Endothelial cell of umbilical vein (primary cell): Measurements from ENCODE around the gene CNTLN. TPM values are rescaled to one million over a fixed set of nuclear protein-coding genes. Genes with fewer than 3 reads are reported as not detected.

Source experiments
- BruUV-seq: library from RNA; stranded (reverse); fragments of 400-500 nt; replicated peaks from 2 replicates; lab custom pipeline; 2021; lab: Mats Ljungman, UMichigan
- CTCF ChIA-PET: fragments of 300-600, 350-600 bp; sonication (Branson Sonifier 250); formaldehyde crosslinking; loops from one replicate; lab custom pipeline; 2021; ENCODE audit warnings: antibody characterized with exemption, inconsistent platforms; lab: Charles Lee
- POLR2A ChIA-PET: fragments of 300-600, 350-600 bp; sonication (Branson Sonifier 250); formaldehyde crosslinking; loops from one replicate; lab custom pipeline; 2021; ENCODE audit warnings: antibody characterized with exemption, inconsistent platforms; lab: Charles Lee
- DNase-seq: peaks from one replicate; pipeline ENCODE4 v3.0.0-alpha.2; 2011; ENCODE audit warnings: low read depth, low spot score
- FAIRE-seq: peaks from 2 replicates; lab custom pipeline; 2011; peaks lifted over from hg19 to GRCh38; lab: Jason Lieb, UNC
- H2AFZ ChIP-seq: 2 replicates; pipeline ENCODE4 v1.6.0; 2012; ENCODE audit warnings: low read depth, low read length, control low read depth, inconsistent platforms
- H3K27ac ChIP-seq: 2 replicates; pipeline ENCODE4 v1.5.1; 2011; ENCODE audit warnings: low read depth, mild to moderate bottlenecking, control low read depth, low read length, moderate library complexity; ENCODE audit not compliant: insufficient read depth
- H3K27me3 ChIP-seq, 2 experiments: 2 replicates each; pipeline versions ENCODE4 v1.6.0 to v1.6.1; 2011; ENCODE audit warnings: low read length in 2 of 2, mixed read lengths in 1 of 2; ENCODE audit not compliant: control insufficient read depth in 2 of 2, insufficient read depth in 2 of 2
- H3K36me3 ChIP-seq, 2 experiments: 2 replicates in 1 of 2; 3 replicates in 1 of 2; pipeline ENCODE4 v1.5.1; 2011; ENCODE audit warnings: low read length in 2 of 2, mild to moderate bottlenecking in 1 of 2, moderate library complexity in 1 of 2; ENCODE audit not compliant: control insufficient read depth in 2 of 2, insufficient read depth in 2 of 2; ENCODE audit errors: extremely low read depth in 1 of 2
- H3K4me1 ChIP-seq: 3 replicates; pipeline ENCODE4 v1.5.1; 2011; ENCODE audit warnings: mild to moderate bottlenecking, low read length; ENCODE audit not compliant: control insufficient read depth, insufficient read depth; ENCODE audit errors: extremely low read depth
- H3K4me2 ChIP-seq: 2 replicates; pipeline ENCODE4 v1.6.1; 2011; ENCODE audit warnings: low read length, control low read depth, mixed read lengths; ENCODE audit not compliant: insufficient read depth
- H3K4me3 ChIP-seq, 3 experiments: fragments of 200-600 bp in 1 of 3; sonication (generic), shearing (Covaris generic) in 1 of 3; replicated peaks in 1 of 3; 2 replicates each; pipeline ENCODE4 v1.5.1; 2011 to 2016; ENCODE audit warnings: control low read depth in 3 of 3, low read length in 3 of 3, mild to moderate bottlenecking in 2 of 3, inconsistent platforms in 1 of 3, low read depth in 1 of 3, moderate library complexity in 1 of 3; ENCODE audit not compliant: insufficient read depth in 1 of 3
- H3K79me2 ChIP-seq: 2 replicates; pipeline ENCODE4 v1.6.0; 2012; ENCODE audit warnings: low read length, inconsistent platforms; ENCODE audit not compliant: control insufficient read depth, insufficient read depth
- H3K9ac ChIP-seq: replicated peaks from 2 replicates; pipeline ENCODE3; 2011; ENCODE audit warnings: low read length, control low read depth; ENCODE audit not compliant: insufficient read depth; ENCODE audit errors: extremely low read depth
- H3K9me1 ChIP-seq: replicated peaks from 3 replicates; pipeline ENCODE4 v1.6.0; 2011; ENCODE audit warnings: mild to moderate bottlenecking, low read length; ENCODE audit not compliant: control insufficient read depth, insufficient read depth; ENCODE audit errors: extremely low read depth
- H3K9me3 ChIP-seq: replicated peaks from 2 replicates; pipeline ENCODE4 v1.5.1; 2012; ENCODE audit warnings: low read length, inconsistent platforms; ENCODE audit not compliant: control insufficient read depth, insufficient read depth
- H4K20me1 ChIP-seq: replicated peaks from 2 replicates; pipeline ENCODE3; 2011; ENCODE audit warnings: mild to moderate bottlenecking, low read length; ENCODE audit not compliant: control insufficient read depth, insufficient read depth; ENCODE audit errors: extremely low read depth
- POLR2AphosphoS5 ChIP-seq: IDR thresholded peaks from 2 replicates; pipeline ENCODE4 v1.6.1; 2012; ENCODE audit warnings: low read depth, mild to moderate bottlenecking, control low read depth, low read length, moderate library complexity; ENCODE audit not compliant: insufficient read depth
- dilution Hi-C: fragments of 300-500 bp; cut with MboI; formaldehyde crosslinking; loops from one replicate; pipeline ENCODE4 v1.15.0; 2019; ENCODE audit warnings: low sequenced_read_pairs; ENCODE audit not compliant: extremely low pct_ligation_motif_present
- intact Hi-C: fragments of 100-400 bp; cut with micrococcal nuclease; formaldehyde crosslinking; loops from one replicate; pipeline ENCODE4 v1.10.0; 2022
- polyA plus RNA-seq, 4 experiments: library from polyadenylated mRNA; depleted of rRNA in 3 of 4; stranded (reverse) in 3 of 4; unstranded in 1 of 4; fragments of >200 nt; gene quantifications; 2 replicates each; pipeline versions ENCODE4 v1.2.1 to v1.2.3, GENCODE V29; 2011 to 2012; ENCODE audit warnings: missing spikeins in 1 of 4
- total RNA-seq: library from RNA; stranded (reverse); gene quantifications from 2 replicates; pipeline ENCODE4 v1.2.3, GENCODE V29; 2021
- TF ChIP-seq, protein P1 (sequence below), 2 donors: IDR thresholded peaks; 1 replicate in 1 of 2; 2 replicates in 1 of 2; pipeline ENCODE4 v1.5.1; 2011; ENCODE audit warnings: low read length in 2 of 2, mild to moderate bottlenecking in 2 of 2, moderate library complexity in 2 of 2, control low read depth in 1 of 2, inconsistent platforms in 1 of 2, low read depth in 1 of 2; ENCODE audit not compliant: insufficient read depth in 1 of 2; ENCODE audit errors: extremely low read depth in 1 of 2

Gene CNTLN
- total and polyA plus RNA-seq, 2 donors (not counting 3 experiments of a cell fraction or from before 2014, with no cell fraction given) = 3.5 to 15.8 TPM

DNA sequence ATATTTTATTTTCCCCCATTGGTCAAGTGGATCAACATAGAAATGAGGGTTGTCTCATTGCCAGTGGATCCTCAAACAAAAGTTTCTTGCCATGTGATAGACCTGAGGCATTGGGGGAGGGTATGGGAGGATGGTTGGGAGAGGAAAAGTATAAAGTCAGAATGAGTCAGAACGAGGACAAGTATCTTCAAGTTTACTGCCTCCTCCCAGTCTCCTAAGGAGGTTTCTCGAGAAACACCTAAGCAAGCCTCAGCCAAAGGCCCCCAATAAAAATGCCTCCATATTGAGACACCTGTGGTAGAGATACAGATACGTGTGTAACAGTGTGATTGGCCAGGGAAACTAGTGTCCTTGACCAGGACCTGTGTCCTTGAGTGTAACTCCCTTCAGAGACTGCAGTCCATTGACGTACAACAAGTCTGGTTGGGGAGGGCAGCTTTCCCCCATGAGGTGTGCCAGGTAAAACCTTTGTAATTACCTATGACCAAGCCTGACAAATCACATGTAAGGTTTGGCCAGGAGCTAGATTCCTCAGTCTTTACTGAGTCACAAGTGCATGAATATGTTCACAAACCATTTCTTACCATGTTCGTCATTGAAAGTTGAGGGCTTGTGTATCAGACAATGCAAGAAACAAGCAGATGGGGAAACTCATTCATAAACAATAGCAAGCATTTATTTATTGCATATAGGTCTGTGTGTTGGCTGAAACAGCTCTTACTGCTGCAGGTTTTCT, 245.5 kb downstream of the CNTLN start:
- no peak overlapping the region for H3K9ac ChIP-seq
- BruUV-seq = no TSS peak
- DNase-seq (no peak), FAIRE-seq (no peak)
- intact Hi-C loops (no loop called here), dilution Hi-C loops (no loop called here)
- H3K4me3 ChIP-seq = no peak overlapping the region
- CTCF ChIA-PET = no interaction called here
- H3K27ac ChIP-seq = no peak overlapping the region
- H4K20me1 ChIP-seq = no peaks in the 10 kb centered on the region
- no peak overlapping the region for H2AFZ ChIP-seq
- TF ChIP-seq, protein P1, sequence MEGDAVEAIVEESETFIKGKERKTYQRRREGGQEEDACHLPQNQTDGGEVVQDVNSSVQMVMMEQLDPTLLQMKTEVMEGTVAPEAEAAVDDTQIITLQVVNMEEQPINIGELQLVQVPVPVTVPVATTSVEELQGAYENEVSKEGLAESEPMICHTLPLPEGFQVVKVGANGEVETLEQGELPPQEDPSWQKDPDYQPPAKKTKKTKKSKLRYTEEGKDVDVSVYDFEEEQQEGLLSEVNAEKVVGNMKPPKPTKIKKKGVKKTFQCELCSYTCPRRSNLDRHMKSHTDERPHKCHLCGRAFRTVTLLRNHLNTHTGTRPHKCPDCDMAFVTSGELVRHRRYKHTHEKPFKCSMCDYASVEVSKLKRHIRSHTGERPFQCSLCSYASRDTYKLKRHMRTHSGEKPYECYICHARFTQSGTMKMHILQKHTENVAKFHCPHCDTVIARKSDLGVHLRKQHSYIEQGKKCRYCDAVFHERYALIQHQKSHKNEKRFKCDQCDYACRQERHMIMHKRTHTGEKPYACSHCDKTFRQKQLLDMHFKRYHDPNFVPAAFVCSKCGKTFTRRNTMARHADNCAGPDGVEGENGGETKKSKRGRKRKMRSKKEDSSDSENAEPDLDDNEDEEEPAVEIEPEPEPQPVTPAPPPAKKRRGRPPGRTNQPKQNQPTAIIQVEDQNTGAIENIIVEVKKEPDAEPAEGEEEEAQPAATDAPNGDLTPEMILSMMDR (IDR thresholded peaks at IDR 0.05; ENCODE audit: extremely low read depth in 1 of 2, insufficient read depth in 1 of 2, low read depth in 1 of 2, low read length in 2 of 2) = no peak
- H3K36me3 ChIP-seq = no peaks in the 10 kb centered on the region
- H3K9me3 ChIP-seq = no peaks in the 10 kb centered on the region
- POLR2A ChIA-PET = no interaction called here
- H3K9me1 ChIP-seq = no peaks in the 10 kb centered on the region
- H3K79me2 ChIP-seq = no peaks in the 10 kb centered on the region
- no peak overlapping the region for H3K4me2 ChIP-seq
- H3K4me1 ChIP-seq = no peaks in the 10 kb centered on the region
- no peaks in the 10 kb centered on the region for H3K27me3 ChIP-seq

DNA sequence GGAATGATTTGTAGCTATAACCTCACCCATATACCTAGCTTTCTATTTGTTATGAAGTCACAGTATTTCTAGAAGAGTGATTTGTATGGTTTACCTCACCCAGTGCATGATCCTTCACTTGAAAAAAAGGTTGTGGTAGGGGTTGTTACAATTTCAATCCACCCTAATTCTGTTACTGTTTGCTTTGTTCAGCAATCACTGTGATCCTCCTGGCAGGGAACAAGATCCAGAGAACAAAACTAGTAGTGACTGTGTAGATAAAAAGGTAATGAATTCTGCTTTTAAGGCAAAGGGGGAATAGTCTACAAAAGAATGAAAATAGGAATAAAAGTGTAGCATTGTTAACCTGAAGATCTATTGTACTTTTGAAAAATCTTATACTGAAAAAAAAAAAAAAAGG, 252.7 kb downstream of the CNTLN start:
- Histone ChIP-seq H4K20me1 (no peaks in the 10 kb centered on the region), H3K4me3 (no peak overlapping the region), H3K9me3 (no peaks in the 10 kb centered on the region), H3K9me1 (no peaks in the 10 kb centered on the region), H3K79me2 (no peaks in the 10 kb centered on the region), H3K4me2 (no peak overlapping the region), H3K36me3 (no peaks in the 10 kb centered on the region), H3K4me1 (no peaks in the 10 kb centered on the region), H2AFZ (no peak overlapping the region), H3K9ac (no peak overlapping the region), H3K27ac (no peak overlapping the region), H3K27me3 (no peaks in the 10 kb centered on the region)
- ChIA-PET CTCF (no interaction called here), POLR2A (no interaction called here)
- no peak for TF ChIP-seq POLR2AphosphoS5
- TF ChIP-seq, protein P1 (IDR thresholded peaks at IDR 0.05; ENCODE audit: extremely low read depth in 1 of 2, insufficient read depth in 1 of 2, low read depth in 1 of 2, low read length in 2 of 2) = no peak
- dilution Hi-C loops = no loop called here
- no peak for FAIRE-seq
- DNase-seq = no peak
- intact Hi-C loops = no loop called here
- no TSS peak for BruUV-seq
